Astrocyte (in vitro differentiated cells and primary cell): Measurements from ENCODE around the gene ARMC9. TPM values are rescaled to one million over a fixed set of nuclear protein-coding genes. Genes with fewer than 3 reads are reported as not detected.

Experiments used
- DNase-seq: peaks from one replicate; pipeline ENCODE4 v3.0.0-alpha.2; 2010; ENCODE audit warnings: low read depth
- FAIRE-seq: peaks from 2 replicates; lab custom pipeline; 2011; peaks lifted over from hg19 to GRCh38; lab: Jason Lieb, UNC
- H2AFZ ChIP-seq: 2 replicates; pipeline ENCODE4 v1.6.0; 2012; ENCODE audit warnings: low read depth, low read length, inconsistent platforms
- H3K27ac ChIP-seq: 2 replicates; pipeline ENCODE4 v1.5.1; 2011; ENCODE audit warnings: low read depth, low read length, inconsistent platforms
- H3K27me3 ChIP-seq: 2 replicates; pipeline ENCODE4 v1.6.0; 2011; ENCODE audit warnings: low read length, inconsistent platforms; ENCODE audit not compliant: insufficient read depth
- H3K36me3 ChIP-seq: 2 replicates; pipeline ENCODE4 v1.5.1; 2011; ENCODE audit warnings: low read length, inconsistent platforms; ENCODE audit not compliant: insufficient read depth
- H3K4me1 ChIP-seq: 2 replicates; pipeline ENCODE4 v1.5.1; 2011; ENCODE audit warnings: low read length, inconsistent platforms; ENCODE audit not compliant: insufficient read depth
- H3K4me2 ChIP-seq: 2 replicates; pipeline ENCODE4 v1.6.0; 2012; ENCODE audit warnings: low read length, inconsistent platforms
- H3K4me3 ChIP-seq: 2 replicates; pipeline ENCODE4 v1.5.1; 2011; ENCODE audit warnings: low read depth, mild to moderate bottlenecking, low read length, inconsistent platforms; ENCODE audit not compliant: insufficient read depth
- H3K79me2 ChIP-seq: 2 replicates; pipeline ENCODE4 v1.6.0; 2012; ENCODE audit warnings: mild to moderate bottlenecking, low read length, inconsistent platforms; ENCODE audit not compliant: insufficient read depth
- H3K9ac ChIP-seq: 2 replicates; pipeline ENCODE4 v1.6.0; 2012; ENCODE audit warnings: mild to moderate bottlenecking, low read length, inconsistent platforms
- H3K9me3 ChIP-seq: 2 replicates; pipeline ENCODE4 v1.5.1; 2012; ENCODE audit warnings: low read depth, mild to moderate bottlenecking, low read length, inconsistent platforms; ENCODE audit not compliant: insufficient read depth
- H4K20me1 ChIP-seq: 2 replicates; pipeline ENCODE4 v1.6.0; 2012; ENCODE audit warnings: low read length, inconsistent platforms; ENCODE audit not compliant: insufficient read depth
- H3K27ac Mint-ChIP-seq: one replicate; pipeline ENCODE4 v1.8.0; 2021; ENCODE audit warnings: mild to moderate bottlenecking, mixed read lengths; ENCODE audit not compliant: unreplicated experiment
- H3K27me3 Mint-ChIP-seq: one replicate; pipeline ENCODE4 v1.8.0; 2021; ENCODE audit warnings: low read depth, mixed read lengths; ENCODE audit not compliant: unreplicated experiment
- H3K36me3 Mint-ChIP-seq: one replicate; pipeline ENCODE4 v1.8.0; 2021; ENCODE audit warnings: low read depth, mixed read lengths; ENCODE audit not compliant: unreplicated experiment
- H3K4me1 Mint-ChIP-seq: one replicate; pipeline ENCODE4 v1.8.0; 2021; ENCODE audit warnings: low read depth, mixed read lengths; ENCODE audit not compliant: unreplicated experiment
- H3K4me3 Mint-ChIP-seq: one replicate; pipeline ENCODE4 v1.8.0; 2021; ENCODE audit warnings: mild to moderate bottlenecking, moderate library complexity, mixed read lengths; ENCODE audit not compliant: unreplicated experiment
- H3K9me3 Mint-ChIP-seq: one replicate; pipeline ENCODE4 v1.8.0; 2021; ENCODE audit warnings: mild to moderate bottlenecking, mixed read lengths; ENCODE audit not compliant: unreplicated experiment
- CTCF ChIP-seq: IDR thresholded peaks from 2 replicates; pipeline ENCODE4 v1.5.1; 2011; ENCODE audit warnings: low read depth, mild to moderate bottlenecking, inconsistent platforms, low read length, moderate library complexity; ENCODE audit not compliant: insufficient read depth
- EZH2 ChIP-seq: IDR thresholded peaks from 2 replicates; pipeline ENCODE4 v1.6.1; 2012; ENCODE audit warnings: mild to moderate bottlenecking, low read length, inconsistent platforms; ENCODE audit not compliant: insufficient read depth
- total RNA-seq: library from RNA; stranded (reverse); gene quantifications from 2 replicates; pipeline ENCODE4 v1.2.1, GENCODE V29; 2021

ARMC9 gene
- total RNA-seq, 1 donor from 2014 or later = 52.4 TPM

- H3K4me2 ChIP-seq = no peak overlapping the region
- Mint-ChIP-seq H3K27me3 (no peaks in the 10 kb centered on the region), H3K36me3 (peaks cover 17% of the 10 kb centered on the region), H3K9me3 (no peaks in the 10 kb centered on the region), H3K4me1 (peaks cover 9% of the 10 kb centered on the region), H3K27ac (no peak overlapping the region), H3K4me3 (no peak overlapping the region)
- H3K79me2 ChIP-seq = no peaks in the 10 kb centered on the region
- H3K4me3 ChIP-seq = no peak overlapping the region
- no peak overlapping the region for H2AFZ ChIP-seq
- no peak overlapping the region for H3K9ac ChIP-seq
- TF ChIP-seq CTCF (no peak), EZH2 (no peak)
- no peaks in the 10 kb centered on the region for H3K27me3 ChIP-seq
- H3K27ac ChIP-seq = no peak overlapping the region
- no peak for DNase-seq
- FAIRE-seq = no peak
- H3K36me3 ChIP-seq = no peaks in the 10 kb centered on the region
- no peaks in the 10 kb centered on the region for H3K9me3 ChIP-seq
- H3K4me1 ChIP-seq = no peaks in the 10 kb centered on the region
- no peaks in the 10 kb centered on the region for H4K20me1 ChIP-seq
These were observed 148.7 kb downstream of the ARMC9 start for GRCh38 chr2:231347081-231347480.

GRCh38 chr2:231347638-231348037, 149.2 kb downstream of the ARMC9 start:
- Mint-ChIP-seq H3K27ac (no peak overlapping the region), H3K9me3 (no peaks in the 10 kb centered on the region), H3K27me3 (no peaks in the 10 kb centered on the region), H3K4me1 (peaks cover 9% of the 10 kb centered on the region), H3K36me3 (peaks cover 17% of the 10 kb centered on the region), H3K4me3 (no peak overlapping the region)
- Histone ChIP-seq H3K9ac (no peak overlapping the region), H3K4me3 (no peak overlapping the region), H3K27ac (no peak overlapping the region), H3K9me3 (no peaks in the 10 kb centered on the region), H4K20me1 (no peaks in the 10 kb centered on the region), H3K79me2 (no peaks in the 10 kb centered on the region), H3K36me3 (no peaks in the 10 kb centered on the region), H3K27me3 (no peaks in the 10 kb centered on the region), H3K4me2 (no peak overlapping the region), H2AFZ (no peak overlapping the region), H3K4me1 (no peaks in the 10 kb centered on the region)
- TF ChIP-seq CTCF = no peak
- no peak for TF ChIP-seq EZH2
- no peak for FAIRE-seq
- no peak for DNase-seq

GRCh38 chr2:231348173-231348572, 149.7 kb downstream of the ARMC9 start:
- DNase-seq (no peak), FAIRE-seq (no peak)
- Histone ChIP-seq H3K4me1 (no peaks in the 10 kb centered on the region), H3K36me3 (no peaks in the 10 kb centered on the region), H3K27me3 (no peaks in the 10 kb centered on the region), H4K20me1 (no peaks in the 10 kb centered on the region), H3K79me2 (no peaks in the 10 kb centered on the region), H3K9me3 (no peaks in the 10 kb centered on the region), H3K4me2 (no peak overlapping the region), H3K4me3 (no peak overlapping the region), H3K27ac (no peak overlapping the region), H3K9ac (no peak overlapping the region), H2AFZ (no peak overlapping the region)
- no peaks in the 10 kb centered on the region for H3K9me3 Mint-ChIP-seq
- H3K36me3 Mint-ChIP-seq = peaks cover 17% of the 10 kb centered on the region
- H3K27ac Mint-ChIP-seq = peak overlapping the region; percentile 41
- H3K27me3 Mint-ChIP-seq = no peaks in the 10 kb centered on the region
- no peak overlapping the region for H3K4me3 Mint-ChIP-seq
- TF ChIP-seq CTCF (no peak), EZH2 (no peak)
- peaks cover 9% of the 10 kb centered on the region for H3K4me1 Mint-ChIP-seq
